GM12864 (cell line): Measurements from ENCODE around the gene MARK3.

ENCODE experiments used
- DNase-seq: peaks from one replicate; pipeline ENCODE4 v3.0.0-alpha.2; 2011; ENCODE audit warnings: low read depth
- H3K4me3 ChIP-seq: 2 replicates; pipeline ENCODE4 v1.5.1; 2011; ENCODE audit warnings: mild to moderate bottlenecking, low read depth, low read length, control low read depth
- CTCF ChIP-seq: IDR thresholded peaks from 2 replicates; pipeline ENCODE4 v1.5.1; 2011; ENCODE audit warnings: low read depth, mild to moderate bottlenecking, moderate library complexity, low read length, control low read depth, inconsistent platforms; ENCODE audit errors: missing control alignments

The MARK3 gene

GRCh38 chr14:103552846-103553210 lies 167.6 kb downstream of the MARK3 start:
- no peak for TF ChIP-seq CTCF
- DNase-seq = no peak
- H3K4me3 ChIP-seq = no peak overlapping the region
